ENCODE data around the gene FTO. TPM values are rescaled to one million over a fixed set of nuclear protein-coding genes. Genes with fewer than 3 reads are reported as not detected.
A peak's percentile ranks its signal among the peaks of the same experiment; 100 is the strongest.

The FTO gene
- total RNA-seq, 1 donor from 2014 or later: 98.6 TPM

- intact Hi-C loops (cut with DNase I): no loop called here
- ATAC-seq: no peak
- peaks cover 4% of the 10 kb centered on the region for H3K4me1 ChIP-seq
- no peak overlapping the region for H3K27ac ChIP-seq
- H3K9me3 ChIP-seq: no peaks in the 10 kb centered on the region
- H3K36me3 ChIP-seq: no peaks in the 10 kb centered on the region
- no peaks in the 10 kb centered on the region for H3K27me3 ChIP-seq (ENCODE audit: low read depth)
- DNase-seq: no peak
- TF ChIP-seq, protein P1, sequence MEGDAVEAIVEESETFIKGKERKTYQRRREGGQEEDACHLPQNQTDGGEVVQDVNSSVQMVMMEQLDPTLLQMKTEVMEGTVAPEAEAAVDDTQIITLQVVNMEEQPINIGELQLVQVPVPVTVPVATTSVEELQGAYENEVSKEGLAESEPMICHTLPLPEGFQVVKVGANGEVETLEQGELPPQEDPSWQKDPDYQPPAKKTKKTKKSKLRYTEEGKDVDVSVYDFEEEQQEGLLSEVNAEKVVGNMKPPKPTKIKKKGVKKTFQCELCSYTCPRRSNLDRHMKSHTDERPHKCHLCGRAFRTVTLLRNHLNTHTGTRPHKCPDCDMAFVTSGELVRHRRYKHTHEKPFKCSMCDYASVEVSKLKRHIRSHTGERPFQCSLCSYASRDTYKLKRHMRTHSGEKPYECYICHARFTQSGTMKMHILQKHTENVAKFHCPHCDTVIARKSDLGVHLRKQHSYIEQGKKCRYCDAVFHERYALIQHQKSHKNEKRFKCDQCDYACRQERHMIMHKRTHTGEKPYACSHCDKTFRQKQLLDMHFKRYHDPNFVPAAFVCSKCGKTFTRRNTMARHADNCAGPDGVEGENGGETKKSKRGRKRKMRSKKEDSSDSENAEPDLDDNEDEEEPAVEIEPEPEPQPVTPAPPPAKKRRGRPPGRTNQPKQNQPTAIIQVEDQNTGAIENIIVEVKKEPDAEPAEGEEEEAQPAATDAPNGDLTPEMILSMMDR (IDR thresholded peaks at IDR 0.05): no peak
- no peak overlapping the region for H3K4me3 ChIP-seq
These were observed 54.1 kb downstream of the FTO start for GRCh38 chr16:53757971-53758609.

GRCh38 chr16:53761962-53762703 is 58.2 kb downstream of the FTO start:
- H3K9me3 ChIP-seq: no peaks in the 10 kb centered on the region
- TF ChIP-seq, protein P1 (IDR thresholded peaks at IDR 0.05): no peak
- no peak for ATAC-seq
- no peak overlapping the region for H3K4me3 ChIP-seq
- peaks cover 4% of the 10 kb centered on the region for H3K4me1 ChIP-seq
- H3K36me3 ChIP-seq: no peaks in the 10 kb centered on the region
- H3K27me3 ChIP-seq (ENCODE audit: low read depth): no peaks in the 10 kb centered on the region
- DNase-seq: no peak
- intact Hi-C loops (cut with DNase I): no loop called here
- H3K27ac ChIP-seq: no peak overlapping the region

- DNase-seq: no peak
- Histone ChIP-seq H3K4me1 (peaks cover 36% of the 10 kb centered on the region), H3K27me3 (ENCODE audit: low read depth) (no peaks in the 10 kb centered on the region), H3K4me3 (no peak overlapping the region), H3K9me3 (no peaks in the 10 kb centered on the region), H3K36me3 (no peaks in the 10 kb centered on the region), H3K27ac (no peak overlapping the region)
- TF ChIP-seq, protein P1 (IDR thresholded peaks at IDR 0.05): no peak
- ATAC-seq: no peak
- intact Hi-C loops (cut with DNase I): no loop called here
These were observed 62.5 kb downstream of the FTO start for GRCh38 chr16:53766304-53767016.

GRCh38 chr16:53768167-53768566 is 64.2 kb downstream of the FTO start:
- Histone ChIP-seq H3K9me3 (no peaks in the 10 kb centered on the region), H3K36me3 (no peaks in the 10 kb centered on the region), H3K4me1 (peaks cover 45% of the 10 kb centered on the region), H3K27ac (no peak overlapping the region), H3K4me3 (no peak overlapping the region), H3K27me3 (ENCODE audit: low read depth) (no peaks in the 10 kb centered on the region)
- ATAC-seq: no peak
- no peak for DNase-seq
- intact Hi-C loops (cut with DNase I): no loop called here
- TF ChIP-seq, protein P1 (IDR thresholded peaks at IDR 0.05): no peak

- H3K4me1 ChIP-seq: peaks cover 49% of the 10 kb centered on the region
- H3K9me3 ChIP-seq: no peaks in the 10 kb centered on the region
- H3K27me3 ChIP-seq (ENCODE audit: low read depth): no peaks in the 10 kb centered on the region
- H3K4me3 ChIP-seq: no peak overlapping the region
- ATAC-seq (peak; percentile 73), DNase-seq (no peak)
- intact Hi-C loops (cut with DNase I): no loop called here
- H3K36me3 ChIP-seq: no peaks in the 10 kb centered on the region
- TF ChIP-seq, protein P1 (IDR thresholded peaks at IDR 0.05): no peak
- peak overlapping the region; percentile 34 for H3K27ac ChIP-seq
These were observed 64.6 kb downstream of the FTO start for GRCh38 chr16:53768593-53768992.

Measured in lower lobe of right lung (tissue), 2 donors.